DMS 273 treated with DMSO at 0.1 percent for 48 hours (cell line): Measurements from ENCODE around the gene UGT1A9.
"Not testable (repeated sequence)": the region's sequence is repeated elsewhere in the genome, so short reads cannot be mapped to it uniquely, and the experiment has no call there.

Source experiments
- DNase-seq: peaks from one replicate; lab custom pipeline; 2025; lab: John Stamatoyannopoulos, UW

UGT1A9 gene

GRCh38 chr2:233680361-233681045 lies 8.8 kb downstream of the UGT1A9 start:
- DNase-seq, result no peak

- DNase-seq, result no peak
Observed at GRCh38 chr2:233681521-233682099, 9.9 kb downstream of the UGT1A9 start, which contains the start of gene UGT1A7. Gene UGT1A7, plus strand, starts transcription at chr2:233681901. Its CDS starts 37 bp downstream, at chr2:233681938.

- no peak for DNase-seq
Observed at GRCh38 chr2:233684640-233685039, 12.9 kb downstream of the UGT1A9 start.

- DNase-seq, result no peak
Observed at GRCh38 chr2:233686928-233687327, 15.2 kb downstream of the UGT1A9 start.

GRCh38 chr2:233688341-233688740 lies 16.6 kb downstream of the UGT1A9 start:
- no peak for DNase-seq

- no peak for DNase-seq
Observed at GRCh38 chr2:233689031-233689430, 17.3 kb downstream of the UGT1A9 start.

GRCh38 chr2:233689501-233689900 lies 17.8 kb downstream of the UGT1A9 start:
- no peak for DNase-seq

- DNase-seq, result no peak
Observed at GRCh38 chr2:233690444-233690843, 18.7 kb downstream of the UGT1A9 start.

GRCh38 chr2:233691443-233692433 lies 20.0 kb downstream of the UGT1A9 start:
- no peak for DNase-seq

- no peak for DNase-seq
Observed at GRCh38 chr2:233692648-233693047, 20.9 kb downstream of the UGT1A9 start, which contains the start of gene UGT1A6. Gene UGT1A6, plus strand, starts transcription at chr2:233692890. Its CDS starts 115 bp downstream, at chr2:233693005.

- DNase-seq, result no peak
Observed at GRCh38 chr2:233693963-233694362, 22.3 kb downstream of the UGT1A9 start.

- no peak for DNase-seq
Observed at GRCh38 chr2:233698740-233699139, 27.0 kb downstream of the UGT1A9 start.

GRCh38 chr2:233699424-233700027 lies 27.8 kb downstream of the UGT1A9 start:
- DNase-seq, result no peak

GRCh38 chr2:233700028-233700635 lies 28.4 kb downstream of the UGT1A9 start:
- no peak for DNase-seq

GRCh38 chr2:233700842-233701241 lies 29.1 kb downstream of the UGT1A9 start:
- not testable (repeated sequence) for DNase-seq

- no peak for DNase-seq
Observed at GRCh38 chr2:233702238-233702637, 30.5 kb downstream of the UGT1A9 start.

GRCh38 chr2:233705911-233706506 lies 34.3 kb downstream of the UGT1A9 start:
- no peak for DNase-seq

GRCh38 chr2:233706720-233707119 lies 35.0 kb downstream of the UGT1A9 start:
- DNase-seq, result no peak

- DNase-seq, result no peak
Observed at GRCh38 chr2:233707940-233708644, 36.4 kb downstream of the UGT1A9 start.

- no peak for DNase-seq
Observed at GRCh38 chr2:233708942-233709341, 37.2 kb downstream of the UGT1A9 start.
